ENCODE data around the gene ENAH. TPM values are rescaled to one million over a fixed set of nuclear protein-coding genes. Genes with fewer than 3 reads are reported as not detected.
"Not testable (repeated sequence)": the region's sequence is repeated elsewhere in the genome, so short reads cannot be mapped to it uniquely, and the experiment has no call there.

ENAH gene
- total RNA-seq, 6 experiments from 2014 or later = 9.0 to 33.2 (median 20.8) TPM

- Histone ChIP-seq H3K9me3 (no peaks in the 10 kb centered on the region), H3K27ac (no peak overlapping the region), H3K27me3 (no peaks in the 10 kb centered on the region), H3K4me3 (no peak overlapping the region), H3K4me1 (peaks cover 0 to 38% (median 21%) of the 10 kb centered on the region in 4 donors), H3K36me3 (no peaks in the 10 kb centered on the region)
- intact Hi-C loops (cut with DNase I) = no loop called here
- DNase-seq (no peak), ATAC-seq (no peak)
- TF ChIP-seq, protein P1, sequence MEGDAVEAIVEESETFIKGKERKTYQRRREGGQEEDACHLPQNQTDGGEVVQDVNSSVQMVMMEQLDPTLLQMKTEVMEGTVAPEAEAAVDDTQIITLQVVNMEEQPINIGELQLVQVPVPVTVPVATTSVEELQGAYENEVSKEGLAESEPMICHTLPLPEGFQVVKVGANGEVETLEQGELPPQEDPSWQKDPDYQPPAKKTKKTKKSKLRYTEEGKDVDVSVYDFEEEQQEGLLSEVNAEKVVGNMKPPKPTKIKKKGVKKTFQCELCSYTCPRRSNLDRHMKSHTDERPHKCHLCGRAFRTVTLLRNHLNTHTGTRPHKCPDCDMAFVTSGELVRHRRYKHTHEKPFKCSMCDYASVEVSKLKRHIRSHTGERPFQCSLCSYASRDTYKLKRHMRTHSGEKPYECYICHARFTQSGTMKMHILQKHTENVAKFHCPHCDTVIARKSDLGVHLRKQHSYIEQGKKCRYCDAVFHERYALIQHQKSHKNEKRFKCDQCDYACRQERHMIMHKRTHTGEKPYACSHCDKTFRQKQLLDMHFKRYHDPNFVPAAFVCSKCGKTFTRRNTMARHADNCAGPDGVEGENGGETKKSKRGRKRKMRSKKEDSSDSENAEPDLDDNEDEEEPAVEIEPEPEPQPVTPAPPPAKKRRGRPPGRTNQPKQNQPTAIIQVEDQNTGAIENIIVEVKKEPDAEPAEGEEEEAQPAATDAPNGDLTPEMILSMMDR (IDR thresholded peaks at IDR 0.05) = no peak
- no peak for TF ChIP-seq POLR2A (IDR thresholded peaks at IDR 0.05)
- WGBS (ENCODE audit: insufficient coverage, low coverage, low lambda C conversion rate, missing lambda C conversion rate) = 46% methylated on average over 2 of the region's 4 CpGs
Measured at GRCh38 chr1:225697428-225697827, 44.5 kb upstream of the ENAH start.

GRCh38 chr1:225695578-225696337 is 42.8 kb upstream of the ENAH start:
- H3K36me3 ChIP-seq = no peaks in the 10 kb centered on the region
- TF ChIP-seq, protein P1 (IDR thresholded peaks at IDR 0.05) = no peak
- peak overlapping the region in 2 of 3 donors; percentile 23 to 42 for H3K27ac ChIP-seq
- H3K9me3 ChIP-seq = no peaks in the 10 kb centered on the region
- H3K4me3 ChIP-seq = no peak overlapping the region
- intact Hi-C loops (cut with DNase I) = no loop called here
- DNase-seq (no peak), ATAC-seq (peak in 1 of 4 donors; percentile 49)
- no peaks in the 10 kb centered on the region for H3K27me3 ChIP-seq
- H3K4me1 ChIP-seq = peaks cover 0 to 51% (median 26%) of the 10 kb centered on the region in 4 donors
- WGBS (ENCODE audit: insufficient coverage, low coverage, low lambda C conversion rate, missing lambda C conversion rate) = 53% methylated on average over 5 of the region's 6 CpGs

GRCh38 chr1:225694151-225694603 is 41.3 kb upstream of the ENAH start:
- H3K4me3 ChIP-seq = no peak overlapping the region
- H3K27me3 ChIP-seq = no peaks in the 10 kb centered on the region
- peak; percentile 86 to 97 (median 94) for ATAC-seq
- 8% methylated on average over 2 of the region's 2 CpGs for WGBS (ENCODE audit: insufficient coverage, low coverage, low lambda C conversion rate, missing lambda C conversion rate)
- peak; percentile 46 to 79 (median 65) for DNase-seq
- peak overlapping the region; percentile 57 to 76 (median 75) for H3K27ac ChIP-seq
- no peaks in the 10 kb centered on the region for H3K36me3 ChIP-seq
- H3K9me3 ChIP-seq = no peaks in the 10 kb centered on the region
- intact Hi-C loops (cut with DNase I) = no loop called here
- H3K4me1 ChIP-seq = peaks cover 0 to 51% (median 26%) of the 10 kb centered on the region in 4 donors
- TF ChIP-seq, protein P1 (IDR thresholded peaks at IDR 0.05) = no peak
- no peak for TF ChIP-seq POLR2A (IDR thresholded peaks at IDR 0.05)

- intact Hi-C loops (cut with DNase I); H3K27me3 ChIP-seq; DNase-seq; H3K36me3 ChIP-seq; H3K9me3 ChIP-seq; ATAC-seq; H3K4me3 ChIP-seq: not testable (repeated sequence)
- H3K4me1 ChIP-seq = peaks cover 0 to 51% (median 26%) of the 10 kb centered on the region in 4 donors
- WGBS (ENCODE audit: insufficient coverage, low coverage, low lambda C conversion rate, missing lambda C conversion rate) = 80% methylated on average over 6 of the region's 6 CpGs
- peak overlapping the region; percentile 25 to 76 (median 57) for H3K27ac ChIP-seq
Measured at GRCh38 chr1:225693697-225694096, 40.8 kb upstream of the ENAH start.

GRCh38 chr1:225693085-225693696 is 40.3 kb upstream of the ENAH start:
- Histone ChIP-seq H3K27ac (peak overlapping the region; percentile 25 to 76 (median 57)), H3K36me3 (no peaks in the 10 kb centered on the region), H3K4me1 (peaks cover 0 to 51% (median 26%) of the 10 kb centered on the region in 4 donors), H3K9me3 (no peaks in the 10 kb centered on the region), H3K4me3 (no peak overlapping the region), H3K27me3 (no peaks in the 10 kb centered on the region)
- DNase-seq (peak; percentile 63 to 81 (median 70)), ATAC-seq (peak; percentile 55 to 82 (median 72))
- intact Hi-C loops (cut with DNase I) = no loop called here
- TF ChIP-seq POLR2A (IDR thresholded peaks at IDR 0.05) = no peak
- TF ChIP-seq, protein P1 (IDR thresholded peaks at IDR 0.05) = no peak
- 33% methylated on average over 6 of the region's 6 CpGs for WGBS (ENCODE audit: insufficient coverage, low coverage, low lambda C conversion rate, missing lambda C conversion rate)
